Activated CD4-positive, alpha-beta T cell treated with anti-CD3 and anti-CD28 coated beads for 36 hours (primary cell): ENCODE results near the gene ELMO1. TPM values are rescaled to one million over a fixed set of nuclear protein-coding genes. Genes with fewer than 3 reads are reported as not detected.

Experiments used
- ATAC-seq: fragments of 200-7000 bp; cut with Tn5 transposase; one replicate; pipeline ENCODE4 v1.10.0; 2021; ENCODE audit warnings: mild to moderate bottlenecking, moderate library complexity
- CTCF ChIA-PET: fragments of 350-600 bp; sonication (Branson Sonifier 250); formaldehyde crosslinking; loops from one replicate; lab custom pipeline; 2021; ENCODE audit warnings: antibody characterized with exemption; lab: Charles Lee
- POLR2A ChIA-PET: fragments of 350-600 bp; sonication (Branson Sonifier 250); formaldehyde crosslinking; loops from one replicate; lab custom pipeline; 2021; ENCODE audit warnings: antibody characterized with exemption, inconsistent platforms; lab: Charles Lee
- DNase-seq: peaks from one replicate; pipeline ENCODE4 v3.0.0-alpha.2; 2020
- H3K27ac Mint-ChIP-seq: one replicate; pipeline ENCODE4 v1.8.0; 2021; ENCODE audit warnings: mixed read lengths
- H3K27me3 Mint-ChIP-seq: one replicate; pipeline ENCODE4 v1.8.0; 2021; ENCODE audit warnings: mixed read lengths
- H3K36me3 Mint-ChIP-seq: one replicate; pipeline ENCODE4 v1.8.0; 2021; ENCODE audit warnings: low read depth, mixed read lengths
- H3K4me1 Mint-ChIP-seq: one replicate; pipeline ENCODE4 v1.8.0; 2021; ENCODE audit warnings: mixed read lengths
- H3K4me3 Mint-ChIP-seq: one replicate; pipeline ENCODE4 v1.8.0; 2021; ENCODE audit warnings: mild to moderate bottlenecking, moderate library complexity, mixed read lengths
- H3K9me3 Mint-ChIP-seq: one replicate; pipeline ENCODE4 v1.8.0; 2021; ENCODE audit warnings: low read depth, mixed read lengths
- intact Hi-C, 2 experiments: fragments of 100-400 bp; cut with DNase I in 1 of 2; cut with micrococcal nuclease in 1 of 2; formaldehyde crosslinking; loops; one replicate each; pipeline versions ENCODE4 v1.14.2 to v1.15.1; 2022 to 2024; cut with DNase I, micrococcal nuclease
- total RNA-seq, 2 experiments: library from RNA; stranded (reverse); gene quantifications; one replicate each; pipeline ENCODE4 v1.2.3, GENCODE V29; 2021

ELMO1 gene
- total RNA-seq, 2 experiments from 2014 or later: 96.2 to 173 TPM

GRCh38 chr7:36861656-36862055, 587.0 kb downstream of the ELMO1 start:
- Mint-ChIP-seq H3K27me3 (no peaks in the 10 kb centered on the region), H3K9me3 (no peaks in the 10 kb centered on the region), H3K27ac (no peak overlapping the region), H3K4me3 (no peak overlapping the region), H3K36me3 (peaks cover 82% of the 10 kb centered on the region), H3K4me1 (peaks cover 10% of the 10 kb centered on the region)
- intact Hi-C loops: no loop called here
- DNase-seq (no peak), ATAC-seq (no peak)
- ChIA-PET CTCF (interaction anchor here (1.3 kb wide), 1 partner anchor 321 kb away, joined by 3 read pairs; no protein-coding TSS in a partner anchor), POLR2A (no interaction called here)

DNA sequence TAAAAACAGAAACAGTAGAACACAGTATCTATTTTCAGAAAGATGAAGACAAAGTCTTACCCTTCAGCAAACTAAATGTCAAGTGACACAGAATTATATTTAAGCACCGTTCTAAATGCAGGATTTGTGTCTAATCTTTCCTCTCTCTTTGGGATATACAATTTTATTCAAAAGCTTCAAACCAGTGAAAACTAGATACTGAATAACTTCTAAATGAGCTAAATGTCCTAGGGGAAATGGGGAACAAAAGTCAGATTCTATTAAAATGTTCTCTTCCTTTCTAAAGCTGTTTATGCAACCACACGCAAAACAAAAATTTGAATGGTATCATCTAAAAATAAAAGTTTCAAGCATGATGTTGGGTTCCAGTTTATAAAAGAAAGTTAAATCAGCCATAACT, 588.0 kb downstream of the ELMO1 start:
- no peak for ATAC-seq
- ChIA-PET CTCF (interaction anchor here (1.3 kb wide), 1 partner anchor 322 kb away, joined by 3 read pairs; no protein-coding TSS in a partner anchor), POLR2A (no interaction called here)
- peaks cover 10% of the 10 kb centered on the region for H3K4me1 Mint-ChIP-seq
- intact Hi-C loops: no loop called here
- H3K9me3 Mint-ChIP-seq: no peaks in the 10 kb centered on the region
- H3K4me3 Mint-ChIP-seq: no peak overlapping the region
- DNase-seq: no peak
- H3K27me3 Mint-ChIP-seq: no peaks in the 10 kb centered on the region
- H3K27ac Mint-ChIP-seq: no peak overlapping the region
- H3K36me3 Mint-ChIP-seq: peaks cover 86% of the 10 kb centered on the region

GRCh38 chr7:36855330-36855729, 593.3 kb downstream of the ELMO1 start:
- Mint-ChIP-seq H3K9me3 (peaks cover 16% of the 10 kb centered on the region), H3K4me3 (no peak overlapping the region), H3K27me3 (no peaks in the 10 kb centered on the region), H3K36me3 (peaks cover 80% of the 10 kb centered on the region), H3K27ac (no peak overlapping the region), H3K4me1 (peaks cover 22% of the 10 kb centered on the region)
- DNase-seq: no peak
- ATAC-seq: no peak
- ChIA-PET CTCF (no interaction called here), POLR2A (no interaction called here)
- intact Hi-C loops: no loop called here

DNA sequence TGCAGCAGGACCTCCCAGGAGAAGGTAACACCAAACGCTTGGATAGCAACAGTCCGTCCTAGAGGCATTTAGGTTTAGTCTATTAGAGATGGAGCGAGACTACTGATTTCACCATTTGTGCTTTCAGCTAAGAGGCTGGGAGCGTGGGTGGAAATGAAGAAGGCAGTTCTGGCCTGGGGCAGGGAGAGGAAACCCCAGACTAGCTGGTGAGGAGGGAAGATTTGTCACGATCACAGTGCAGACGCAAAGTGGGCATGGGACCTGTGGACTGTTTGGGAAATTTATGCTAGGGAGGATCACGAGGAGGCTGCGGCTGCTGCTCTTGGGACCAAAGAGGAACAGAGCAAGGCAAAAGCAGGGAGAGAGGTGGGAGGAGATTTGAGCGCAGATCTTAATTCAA, 594.0 kb downstream of the ELMO1 start:
- Mint-ChIP-seq H3K4me3 (no peak overlapping the region), H3K9me3 (peaks cover 16% of the 10 kb centered on the region), H3K27ac (no peak overlapping the region), H3K4me1 (peaks cover 22% of the 10 kb centered on the region), H3K36me3 (peaks cover 73% of the 10 kb centered on the region), H3K27me3 (no peaks in the 10 kb centered on the region)
- ChIA-PET CTCF (no interaction called here), POLR2A (no interaction called here)
- no peak for ATAC-seq
- no peak for DNase-seq
- intact Hi-C loops: loop anchor here (5.0 kb wide), 6 partner anchors 108 to 272 kb away; no protein-coding TSS in a partner anchor

- DNase-seq: no peak
- H3K36me3 Mint-ChIP-seq: peaks cover 61% of the 10 kb centered on the region
- H3K27ac Mint-ChIP-seq: peak overlapping the region; percentile 55
- intact Hi-C loops: loop anchor here (5.0 kb wide), 6 partner anchors 109 to 271 kb away; no protein-coding TSS in a partner anchor
- POLR2A ChIA-PET: no interaction called here
- CTCF ChIA-PET: interaction anchor here (0.8 to 1.0 kb wide), 2 partner anchors 213 to 329 kb away, joined by 4 read pairs; no protein-coding TSS in a partner anchor
- no peak for ATAC-seq
- H3K4me1 Mint-ChIP-seq: peaks cover 22% of the 10 kb centered on the region
- H3K9me3 Mint-ChIP-seq: peaks cover 19% of the 10 kb centered on the region
- H3K4me3 Mint-ChIP-seq: no peak overlapping the region
- H3K27me3 Mint-ChIP-seq: no peaks in the 10 kb centered on the region
Measured at GRCh38 chr7:36852931-36853330, 595.7 kb downstream of the ELMO1 start.

- peak; percentile 52 for DNase-seq
- Mint-ChIP-seq H3K27me3 (no peaks in the 10 kb centered on the region), H3K27ac (peak overlapping the region; percentile 82), H3K9me3 (peaks cover 23% of the 10 kb centered on the region), H3K4me1 (peaks cover 22% of the 10 kb centered on the region), H3K36me3 (peaks cover 60% of the 10 kb centered on the region), H3K4me3 (no peak overlapping the region)
- ChIA-PET POLR2A (no interaction called here), CTCF (no interaction called here)
- peak; percentile 87 for ATAC-seq
- intact Hi-C loops: loop anchor here (5.0 kb wide), 6 partner anchors 110 to 270 kb away; no protein-coding TSS in a partner anchor
Measured at GRCh38 chr7:36852017-36852416, 596.6 kb downstream of the ELMO1 start.

- peak overlapping the region; percentile 82 for H3K27ac Mint-ChIP-seq
- peaks cover 22% of the 10 kb centered on the region for H3K4me1 Mint-ChIP-seq
- no peaks in the 10 kb centered on the region for H3K27me3 Mint-ChIP-seq
- ChIA-PET CTCF (interaction anchor here (1.0 kb wide), 1 partner anchor 169 kb away, joined by 3 read pairs; no protein-coding TSS in a partner anchor), POLR2A (no interaction called here)
- H3K9me3 Mint-ChIP-seq: peaks cover 25% of the 10 kb centered on the region
- DNase-seq (peak; percentile 40), ATAC-seq (peak; percentile 60)
- peaks cover 60% of the 10 kb centered on the region for H3K36me3 Mint-ChIP-seq
- H3K4me3 Mint-ChIP-seq: no peak overlapping the region
- intact Hi-C loops: loop anchor here (5.0 kb wide), 6 partner anchors 111 to 269 kb away; no protein-coding TSS in a partner anchor
Measured at GRCh38 chr7:36851382-36851781, 597.3 kb downstream of the ELMO1 start.

DNA sequence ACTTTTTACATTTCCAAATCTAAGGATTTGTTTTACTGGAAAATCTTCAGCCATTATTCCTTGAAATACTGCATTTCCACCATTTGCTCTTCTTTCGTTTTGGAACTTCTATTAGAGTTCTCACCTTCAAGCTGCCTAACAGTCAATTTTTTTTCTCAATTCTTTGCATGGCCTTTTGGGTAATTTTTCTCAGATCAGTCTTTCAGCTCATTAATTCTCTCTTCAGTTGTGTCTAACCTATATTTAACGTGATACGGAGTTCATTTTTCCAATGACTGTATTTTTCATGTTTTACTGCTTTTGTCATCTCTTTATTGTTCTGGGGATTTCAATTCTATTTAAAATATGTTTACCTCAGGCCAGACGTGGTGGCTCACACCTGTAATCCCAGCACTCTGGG, 600.7 kb downstream of the ELMO1 start:
- peaks cover 17% of the 10 kb centered on the region for H3K4me1 Mint-ChIP-seq
- H3K27me3 Mint-ChIP-seq: no peaks in the 10 kb centered on the region
- H3K4me3 Mint-ChIP-seq: no peak overlapping the region
- no peak for ATAC-seq
- DNase-seq: no peak
- H3K36me3 Mint-ChIP-seq: peaks cover 29% of the 10 kb centered on the region
- no peak overlapping the region for H3K27ac Mint-ChIP-seq
- CTCF ChIA-PET: interaction anchor here (0.6 to 1.0 kb wide), 2 partner anchors 349 to 493 kb away, joined by 3 read pairs; no protein-coding TSS in a partner anchor
- H3K9me3 Mint-ChIP-seq: peaks cover 23% of the 10 kb centered on the region
- intact Hi-C loops: no loop called here
- POLR2A ChIA-PET: no interaction called here

- no peak for DNase-seq
- ChIA-PET CTCF (interaction anchor here (1.0 kb wide), 1 partner anchor 16 kb away, joined by 3 read pairs; no protein-coding TSS in a partner anchor), POLR2A (no interaction called here)
- Mint-ChIP-seq H3K4me1 (no peaks in the 10 kb centered on the region), H3K4me3 (no peak overlapping the region), H3K9me3 (peaks cover 12% of the 10 kb centered on the region), H3K27ac (no peak overlapping the region), H3K27me3 (no peaks in the 10 kb centered on the region), H3K36me3 (peaks cover 14% of the 10 kb centered on the region)
- intact Hi-C loops: no loop called here
- no peak for ATAC-seq
Measured at GRCh38 chr7:36844374-36844773, 604.3 kb downstream of the ELMO1 start.

GRCh38 chr7:36840904-36841303, 607.8 kb downstream of the ELMO1 start:
- POLR2A ChIA-PET: no interaction called here
- Mint-ChIP-seq H3K9me3 (peaks cover 4% of the 10 kb centered on the region), H3K36me3 (no peaks in the 10 kb centered on the region), H3K27me3 (no peaks in the 10 kb centered on the region), H3K4me1 (no peaks in the 10 kb centered on the region), H3K4me3 (no peak overlapping the region), H3K27ac (no peak overlapping the region)
- ATAC-seq: peak; percentile 47
- DNase-seq: no peak
- intact Hi-C loops: no loop called here
- CTCF ChIA-PET: interaction anchor here (0.6 kb wide), 1 partner anchor 141 kb away, joined by 5 read pairs; no protein-coding TSS in a partner anchor

- peaks cover 2% of the 10 kb centered on the region for H3K9me3 Mint-ChIP-seq
- H3K4me3 Mint-ChIP-seq: no peak overlapping the region
- intact Hi-C loops: no loop called here
- no peaks in the 10 kb centered on the region for H3K4me1 Mint-ChIP-seq
- no peak overlapping the region for H3K27ac Mint-ChIP-seq
- ChIA-PET CTCF (interaction anchor here (0.6 kb wide), 1 partner anchor 160 kb away, joined by 3 read pairs; no protein-coding TSS in a partner anchor), POLR2A (no interaction called here)
- no peak for DNase-seq
- H3K36me3 Mint-ChIP-seq: no peaks in the 10 kb centered on the region
- ATAC-seq: no peak
- no peaks in the 10 kb centered on the region for H3K27me3 Mint-ChIP-seq
Measured at GRCh38 chr7:36838616-36839225, 609.9 kb downstream of the ELMO1 start.

- ChIA-PET CTCF (no interaction called here), POLR2A (no interaction called here)
- Mint-ChIP-seq H3K4me3 (no peak overlapping the region), H3K36me3 (no peaks in the 10 kb centered on the region), H3K27me3 (no peaks in the 10 kb centered on the region), H3K4me1 (no peaks in the 10 kb centered on the region), H3K27ac (no peak overlapping the region), H3K9me3 (peaks cover 11% of the 10 kb centered on the region)
- intact Hi-C loops: no loop called here
- no peak for ATAC-seq
- DNase-seq: no peak
Measured at GRCh38 chr7:36831049-36831448, 617.6 kb downstream of the ELMO1 start.
